WTC11 (cell line): ENCODE data around the gene DYNLL1. TPM values are rescaled to one million over a fixed set of nuclear protein-coding genes. Genes with fewer than 3 reads are reported as not detected.

Experiments used
- ATF2 ChIP-seq: sonication (generic); formaldehyde crosslinking; IDR thresholded peaks from 2 replicates; pipeline ENCODE4 v1.8.1; 2022; ENCODE audit warnings: low read depth, missing genetic modification reagents, borderline replicate concordance
- ATF6 ChIP-seq: sonication (generic); formaldehyde crosslinking; IDR thresholded peaks from 2 replicates; pipeline ENCODE4 v1.8.1; 2023; ENCODE audit warnings: mild to moderate bottlenecking, missing genetic modification reagents
- CBFB ChIP-seq: sonication (generic); formaldehyde crosslinking; IDR thresholded peaks from 2 replicates; pipeline ENCODE4 v1.8.1; 2022; ENCODE audit warnings: mild to moderate bottlenecking, low read depth, missing genetic modification reagents
- CREB1 ChIP-seq: sonication (generic); formaldehyde crosslinking; IDR thresholded peaks from 2 replicates; pipeline ENCODE4 v1.8.0; 2023; ENCODE audit warnings: mild to moderate bottlenecking, missing genetic modification reagents
- CREM ChIP-seq: sonication (generic); formaldehyde crosslinking; IDR thresholded peaks from 2 replicates; pipeline ENCODE4 v1.8.1; 2022; ENCODE audit warnings: mild to moderate bottlenecking, missing genetic modification reagents, moderate library complexity
- FOXJ3 ChIP-seq: sonication (generic); formaldehyde crosslinking; IDR thresholded peaks from 2 replicates; pipeline ENCODE4 v1.9.0; 2021; ENCODE audit warnings: missing genetic modification reagents, mild to moderate bottlenecking, borderline replicate concordance
- GABPB1 ChIP-seq: sonication (generic); formaldehyde crosslinking; IDR thresholded peaks from 2 replicates; pipeline ENCODE4 v1.8.1; 2023; ENCODE audit warnings: mild to moderate bottlenecking, missing genetic modification reagents
- GTF2I ChIP-seq: fragments of 250-450 bp; sonication (Bioruptor Pico); conservative IDR thresholded peaks from 2 replicates; pipeline ENCODE4 v1.4.0; 2021; ENCODE audit warnings: mild to moderate bottlenecking
- HMGA2 ChIP-seq: fragments of 250-450 bp; sonication (Bioruptor Pico); IDR thresholded peaks from 2 replicates; pipeline ENCODE4 v1.4.0; 2021; ENCODE audit warnings: mild to moderate bottlenecking, moderate library complexity
- IRF2 ChIP-seq: sonication (generic); formaldehyde crosslinking; IDR thresholded peaks from 2 replicates; pipeline ENCODE4 v1.8.0; 2022; ENCODE audit warnings: low read depth, missing genetic modification reagents, borderline replicate concordance
- JAZF1 ChIP-seq: fragments of 250-450 bp; sonication (Bioruptor Pico); IDR thresholded peaks from 2 replicates; pipeline ENCODE4 v1.9.0; 2021; ENCODE audit warnings: moderate library complexity, mild to moderate bottlenecking, inconsistent platforms
- RELA ChIP-seq: sonication (generic); formaldehyde crosslinking; IDR thresholded peaks from 2 replicates; pipeline ENCODE4 v1.8.1; 2022; ENCODE audit warnings: missing genetic modification reagents, mild to moderate bottlenecking, borderline replicate concordance
- SOX15 ChIP-seq: fragments of 250-450 bp; sonication (Bioruptor Pico); IDR thresholded peaks from 2 replicates; pipeline ENCODE4 v1.9.0; 2021; ENCODE audit warnings: mild to moderate bottlenecking
- TP53 ChIP-seq: sonication (generic); formaldehyde crosslinking; IDR thresholded peaks from 2 replicates; pipeline ENCODE4 v1.8.1; 2023; ENCODE audit warnings: mild to moderate bottlenecking, missing genetic modification reagents
- ZNF396 ChIP-seq: fragments of 250-450 bp; sonication (Bioruptor Pico); IDR thresholded peaks from 2 replicates; pipeline ENCODE4 v1.8.0; 2021; ENCODE audit warnings: mild to moderate bottlenecking, moderate library complexity, borderline replicate concordance
- ZNF532 ChIP-seq: fragments of 250-450 bp; sonication (Bioruptor Pico); IDR thresholded peaks from 2 replicates; pipeline ENCODE4 v1.9.0; 2021; ENCODE audit warnings: mild to moderate bottlenecking, borderline replicate concordance
- ZSCAN18 ChIP-seq: fragments of 250-450 bp; sonication (Bioruptor Pico); IDR thresholded peaks from 2 replicates; pipeline ENCODE4 v2.1.2; 2022; ENCODE audit warnings: mild to moderate bottlenecking, moderate library complexity
- total RNA-seq: library from RNA; stranded (reverse); gene quantifications from 3 replicates; pipeline ENCODE4 v1.2.3, GENCODE V29; 2021
- TF ChIP-seq, protein P1 (sequence below): fragments of 250-450 bp; sonication (Bioruptor Pico); IDR thresholded peaks from 2 replicates; pipeline ENCODE4 v1.9.0; 2021; ENCODE audit warnings: mild to moderate bottlenecking
- TF ChIP-seq, protein P2 (sequence below): sonication (generic); formaldehyde crosslinking; IDR thresholded peaks from 2 replicates; pipeline ENCODE4 v1.8.1; 2023; ENCODE audit warnings: mild to moderate bottlenecking, missing genetic modification reagents, borderline replicate concordance
- TF ChIP-seq, protein P3 (sequence below): sonication (generic); formaldehyde crosslinking; IDR thresholded peaks from 2 replicates; pipeline ENCODE4 v1.8.0; 2022; ENCODE audit warnings: mild to moderate bottlenecking, missing genetic modification reagents
- TF ChIP-seq, protein P4 (sequence below): fragments of 250-450 bp; sonication (Bioruptor Pico); IDR thresholded peaks from 2 replicates; pipeline ENCODE4 v1.9.0; 2021; ENCODE audit warnings: mild to moderate bottlenecking

The DYNLL1 gene
- total RNA-seq, 1 experiment from 2014 or later = 327 TPM

- TF ChIP-seq, protein P1, sequence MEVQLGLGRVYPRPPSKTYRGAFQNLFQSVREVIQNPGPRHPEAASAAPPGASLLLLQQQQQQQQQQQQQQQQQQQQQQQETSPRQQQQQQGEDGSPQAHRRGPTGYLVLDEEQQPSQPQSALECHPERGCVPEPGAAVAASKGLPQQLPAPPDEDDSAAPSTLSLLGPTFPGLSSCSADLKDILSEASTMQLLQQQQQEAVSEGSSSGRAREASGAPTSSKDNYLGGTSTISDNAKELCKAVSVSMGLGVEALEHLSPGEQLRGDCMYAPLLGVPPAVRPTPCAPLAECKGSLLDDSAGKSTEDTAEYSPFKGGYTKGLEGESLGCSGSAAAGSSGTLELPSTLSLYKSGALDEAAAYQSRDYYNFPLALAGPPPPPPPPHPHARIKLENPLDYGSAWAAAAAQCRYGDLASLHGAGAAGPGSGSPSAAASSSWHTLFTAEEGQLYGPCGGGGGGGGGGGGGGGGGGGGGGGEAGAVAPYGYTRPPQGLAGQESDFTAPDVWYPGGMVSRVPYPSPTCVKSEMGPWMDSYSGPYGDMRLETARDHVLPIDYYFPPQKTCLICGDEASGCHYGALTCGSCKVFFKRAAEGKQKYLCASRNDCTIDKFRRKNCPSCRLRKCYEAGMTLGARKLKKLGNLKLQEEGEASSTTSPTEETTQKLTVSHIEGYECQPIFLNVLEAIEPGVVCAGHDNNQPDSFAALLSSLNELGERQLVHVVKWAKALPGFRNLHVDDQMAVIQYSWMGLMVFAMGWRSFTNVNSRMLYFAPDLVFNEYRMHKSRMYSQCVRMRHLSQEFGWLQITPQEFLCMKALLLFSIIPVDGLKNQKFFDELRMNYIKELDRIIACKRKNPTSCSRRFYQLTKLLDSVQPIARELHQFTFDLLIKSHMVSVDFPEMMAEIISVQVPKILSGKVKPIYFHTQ (CRISPR knock-in tag) = no peak
- TF ChIP-seq, protein P2, sequence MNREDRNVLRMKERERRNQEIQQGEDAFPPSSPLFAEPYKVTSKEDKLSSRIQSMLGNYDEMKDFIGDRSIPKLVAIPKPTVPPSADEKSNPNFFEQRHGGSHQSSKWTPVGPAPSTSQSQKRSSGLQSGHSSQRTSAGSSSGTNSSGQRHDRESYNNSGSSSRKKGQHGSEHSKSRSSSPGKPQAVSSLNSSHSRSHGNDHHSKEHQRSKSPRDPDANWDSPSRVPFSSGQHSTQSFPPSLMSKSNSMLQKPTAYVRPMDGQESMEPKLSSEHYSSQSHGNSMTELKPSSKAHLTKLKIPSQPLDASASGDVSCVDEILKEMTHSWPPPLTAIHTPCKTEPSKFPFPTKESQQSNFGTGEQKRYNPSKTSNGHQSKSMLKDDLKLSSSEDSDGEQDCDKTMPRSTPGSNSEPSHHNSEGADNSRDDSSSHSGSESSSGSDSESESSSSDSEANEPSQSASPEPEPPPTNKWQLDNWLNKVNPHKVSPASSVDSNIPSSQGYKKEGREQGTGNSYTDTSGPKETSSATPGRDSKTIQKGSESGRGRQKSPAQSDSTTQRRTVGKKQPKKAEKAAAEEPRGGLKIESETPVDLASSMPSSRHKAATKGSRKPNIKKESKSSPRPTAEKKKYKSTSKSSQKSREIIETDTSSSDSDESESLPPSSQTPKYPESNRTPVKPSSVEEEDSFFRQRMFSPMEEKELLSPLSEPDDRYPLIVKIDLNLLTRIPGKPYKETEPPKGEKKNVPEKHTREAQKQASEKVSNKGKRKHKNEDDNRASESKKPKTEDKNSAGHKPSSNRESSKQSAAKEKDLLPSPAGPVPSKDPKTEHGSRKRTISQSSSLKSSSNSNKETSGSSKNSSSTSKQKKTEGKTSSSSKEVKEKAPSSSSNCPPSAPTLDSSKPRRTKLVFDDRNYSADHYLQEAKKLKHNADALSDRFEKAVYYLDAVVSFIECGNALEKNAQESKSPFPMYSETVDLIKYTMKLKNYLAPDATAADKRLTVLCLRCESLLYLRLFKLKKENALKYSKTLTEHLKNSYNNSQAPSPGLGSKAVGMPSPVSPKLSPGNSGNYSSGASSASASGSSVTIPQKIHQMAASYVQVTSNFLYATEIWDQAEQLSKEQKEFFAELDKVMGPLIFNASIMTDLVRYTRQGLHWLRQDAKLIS (CRISPR knock-in tag) = no peak
- TF ChIP-seq CREM (CRISPR knock-in tag) = 0 out of 2 replicates have a peak, but pooled peaks have one; percentile 30
- TF ChIP-seq FOXJ3 (CRISPR knock-in tag) = no peak
- no peak for TF ChIP-seq GTF2I (CRISPR knock-in tag)
- no peak for TF ChIP-seq IRF2 (CRISPR knock-in tag)
- TF ChIP-seq GABPB1 (CRISPR knock-in tag) = peak; percentile 50; the same call in 1 of the 2 replicates
- no peak for TF ChIP-seq SOX15
- TF ChIP-seq ATF6 (CRISPR knock-in tag) = no peak
- TF ChIP-seq CBFB = no peak
- TF ChIP-seq, protein P3, sequence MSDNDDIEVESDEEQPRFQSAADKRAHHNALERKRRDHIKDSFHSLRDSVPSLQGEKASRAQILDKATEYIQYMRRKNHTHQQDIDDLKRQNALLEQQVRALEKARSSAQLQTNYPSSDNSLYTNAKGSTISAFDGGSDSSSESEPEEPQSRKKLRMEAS (CRISPR knock-in tag) = peak; percentile 85
- TF ChIP-seq CREB1 = no peak
- TF ChIP-seq ATF2 (CRISPR knock-in tag) = no peak
- TF ChIP-seq, protein P4, sequence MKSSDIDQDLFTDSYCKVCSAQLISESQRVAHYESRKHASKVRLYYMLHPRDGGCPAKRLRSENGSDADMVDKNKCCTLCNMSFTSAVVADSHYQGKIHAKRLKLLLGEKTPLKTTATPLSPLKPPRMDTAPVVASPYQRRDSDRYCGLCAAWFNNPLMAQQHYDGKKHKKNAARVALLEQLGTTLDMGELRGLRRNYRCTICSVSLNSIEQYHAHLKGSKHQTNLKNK (CRISPR knock-in tag) = no peak
- TF ChIP-seq ZSCAN18 (CRISPR knock-in tag) = no peak
- no peak for TF ChIP-seq HMGA2 (CRISPR knock-in tag)
- no peak for TF ChIP-seq ZNF532 (CRISPR knock-in tag)
- no peak for TF ChIP-seq RELA
- TF ChIP-seq JAZF1 (CRISPR knock-in tag) = no peak
- no peak for TF ChIP-seq ZNF396 (CRISPR knock-in tag)
- TF ChIP-seq TP53 (CRISPR knock-in tag) = no peak
Observed at GRCh38 chr12:120495731-120496412, at the start of gene DYNLL1 (continued).
